TTC549 (cell line): ENCODE data around the gene AKAP9.
"Not testable (repeated sequence)": the region's sequence is repeated elsewhere in the genome, so short reads cannot be mapped to it uniquely, and the experiment has no call there.

Experiments
- FAIRE-seq: peaks from 2 replicates; lab custom pipeline; 2012; peaks lifted over from hg19 to GRCh38; lab: Jason Lieb, UNC

The AKAP9 gene

GRCh38 chr7:91940572-91941341 is at the start of gene AKAP9:
Gene AKAP9, plus strand, starts transcription at chr7:91940862. Its CDS starts 238 bp downstream, at chr7:91941100.
- no peak for FAIRE-seq

- no peak for FAIRE-seq
Observed at GRCh38 chr7:91892099-91892705, 48.5 kb upstream of the AKAP9 start.

GRCh38 chr7:91892821-91893340 is 47.8 kb upstream of the AKAP9 start:
- FAIRE-seq: no peak

GRCh38 chr7:91893699-91894098 is 47.0 kb upstream of the AKAP9 start:
- not testable (repeated sequence) for FAIRE-seq

- no peak for FAIRE-seq
Observed at GRCh38 chr7:91894781-91895480, 45.7 kb upstream of the AKAP9 start.

GRCh38 chr7:91898240-91898992 is 42.2 kb upstream of the AKAP9 start:
- FAIRE-seq: no peak

GRCh38 chr7:91899563-91899962 is 41.1 kb upstream of the AKAP9 start:
- FAIRE-seq: no peak

GRCh38 chr7:91910171-91910570 is 30.5 kb upstream of the AKAP9 start:
- no peak for FAIRE-seq

- FAIRE-seq: no peak
Observed at GRCh38 chr7:91911121-91911520, 29.5 kb upstream of the AKAP9 start.

- FAIRE-seq: no peak
Observed at GRCh38 chr7:91912494-91912893, 28.2 kb upstream of the AKAP9 start.

GRCh38 chr7:91913612-91914011 is 27.1 kb upstream of the AKAP9 start:
- FAIRE-seq: no peak

- no peak for FAIRE-seq
Observed at GRCh38 chr7:91915401-91916050, 25.1 kb upstream of the AKAP9 start.

GRCh38 chr7:91916051-91916440 is 24.6 kb upstream of the AKAP9 start:
- no peak for FAIRE-seq

GRCh38 chr7:91918356-91918755 is 22.3 kb upstream of the AKAP9 start:
- FAIRE-seq: no peak

- no peak for FAIRE-seq
Observed at GRCh38 chr7:91922857-91923256, 17.8 kb upstream of the AKAP9 start.

GRCh38 chr7:91927912-91928311 is 12.8 kb upstream of the AKAP9 start:
- FAIRE-seq: no peak

GRCh38 chr7:91929463-91929862 is 11.2 kb upstream of the AKAP9 start:
- FAIRE-seq: no peak

- FAIRE-seq: no peak
Observed at GRCh38 chr7:91940171-91940570, 491 bp upstream of the AKAP9 start.

- no peak for FAIRE-seq
Observed at GRCh38 chr7:91941450-91941849, 788 bp downstream of the AKAP9 start.

GRCh38 chr7:91942312-91942711 is 1.6 kb downstream of the AKAP9 start:
- FAIRE-seq: no peak

- not testable (repeated sequence) for FAIRE-seq
Observed at GRCh38 chr7:91944970-91945369, 4.3 kb downstream of the AKAP9 start.

- FAIRE-seq: no peak
Observed at GRCh38 chr7:91945476-91945875, 4.8 kb downstream of the AKAP9 start.
